ENCODE measurements around the gene RMP24.

DNA sequence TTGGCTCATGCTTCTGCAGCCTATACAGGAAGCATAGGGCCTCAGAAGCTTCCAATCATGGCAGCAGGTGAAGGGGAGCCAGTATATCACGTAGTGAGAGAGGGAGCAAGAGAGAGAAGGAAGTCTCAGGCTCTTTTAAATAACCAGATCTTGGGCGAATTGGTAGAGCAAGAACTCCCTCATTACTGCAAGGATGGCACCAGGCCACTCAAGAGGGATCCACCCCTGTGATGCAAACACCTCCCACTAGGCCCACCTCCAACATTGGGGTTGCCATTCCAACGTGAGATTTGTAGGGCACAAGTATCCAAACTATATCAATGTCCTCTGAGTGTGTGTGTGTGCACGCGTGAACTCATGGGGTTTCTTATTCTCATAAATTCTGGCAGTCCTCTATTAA, 37.6 kb upstream of the RMP24 start:
- TF ChIP-seq CTCF (IDR thresholded peaks at IDR 0.05; ENCODE audit: insufficient read depth, low read length) (no peak), POLR2AphosphoS5 (IDR thresholded peaks at IDR 0.05; ENCODE audit: low read depth) (no peak), SPI1 (IDR thresholded peaks at IDR 0.05; ENCODE audit: borderline replicate concordance, low read depth) (no peak), GABPA (IDR thresholded peaks at IDR 0.05; ENCODE audit: low read depth) (no peak), REST (IDR thresholded peaks at IDR 0.05; ENCODE audit: insufficient replicate concordance, low read depth) (no peak)
